Endodermal cell (in vitro differentiated cells): ENCODE data around the gene BACH2. TPM values are rescaled to one million over a fixed set of nuclear protein-coding genes. Genes with fewer than 3 reads are reported as not detected.

ENCODE experiments used
- DNase-seq: peaks from one replicate; pipeline ENCODE4 v3.0.0-alpha.2; 2017
- H3K27ac ChIP-seq: 2 replicates; pipeline ENCODE4 v1.5.1; 2013; ENCODE audit warnings: mild to moderate bottlenecking, low read depth, low read length, moderate library complexity
- H3K27me3 ChIP-seq: 2 replicates; pipeline ENCODE4 v1.6.1; 2013; ENCODE audit warnings: mild to moderate bottlenecking, low read length, moderate library complexity; ENCODE audit not compliant: insufficient read depth, control insufficient read depth, poor library complexity, severe bottlenecking
- H3K36me3 ChIP-seq: 2 replicates; pipeline ENCODE4 v1.7.0; 2013; ENCODE audit warnings: mild to moderate bottlenecking, low read length, moderate library complexity; ENCODE audit not compliant: control insufficient read depth, insufficient read depth
- H3K4me1 ChIP-seq: one replicate; pipeline ENCODE4 v1.7.0; 2013; ENCODE audit warnings: low read length; ENCODE audit not compliant: control insufficient read depth, insufficient read depth
- H3K4me3 ChIP-seq: 2 replicates; pipeline ENCODE4 v1.5.1; 2013; ENCODE audit warnings: mild to moderate bottlenecking, low read length, moderate library complexity
- H3K9ac ChIP-seq: 2 replicates; pipeline ENCODE4 v1.6.1; 2013; ENCODE audit warnings: mild to moderate bottlenecking, low read length, moderate library complexity; ENCODE audit not compliant: poor library complexity, severe bottlenecking; ENCODE audit errors: extremely low read depth
- H3K9me3 ChIP-seq: 2 replicates; pipeline ENCODE4 v1.6.1; 2013; ENCODE audit warnings: mild to moderate bottlenecking, low read length, moderate library complexity; ENCODE audit not compliant: control insufficient read depth
- H3K27ac Mint-ChIP-seq: 2 replicates; pipeline ENCODE4 v1.8.0; 2020; ENCODE audit warnings: mixed read lengths
- H3K27me3 Mint-ChIP-seq: 2 replicates; pipeline ENCODE4 v1.8.0; 2021; ENCODE audit warnings: mild to moderate bottlenecking, mixed read lengths; ENCODE audit not compliant: insufficient read depth
- H3K36me3 Mint-ChIP-seq: 2 replicates; pipeline ENCODE4 v1.8.0; 2020; ENCODE audit warnings: low read depth, mixed read lengths
- H3K4me1 Mint-ChIP-seq: 2 replicates; pipeline ENCODE4 v1.8.0; 2020; ENCODE audit warnings: mixed read lengths
- H3K4me3 Mint-ChIP-seq: 2 replicates; pipeline ENCODE4 v1.8.0; 2020; ENCODE audit warnings: mild to moderate bottlenecking, moderate library complexity, mixed read lengths
- H3K9me3 Mint-ChIP-seq: 2 replicates; pipeline ENCODE4 v1.8.0; 2020; ENCODE audit warnings: mild to moderate bottlenecking, mixed read lengths
- CTCF ChIP-seq: fragments of 200-600 bp; sonication (generic); conservative IDR thresholded peaks from 2 replicates; pipeline ENCODE4 v1.5.0; 2021; ENCODE audit warnings: antibody characterized with exemption, mild to moderate bottlenecking
- WGBS, 2 experiments: methylation state at CpG; one replicate each; pipeline versions ENCODE4 v1.1.5 to v1.1.7; 2013; ENCODE audit warnings: missing lambda C conversion rate in 2 of 2, mixed read lengths in 1 of 2; ENCODE audit not compliant: insufficient coverage in 1 of 2, insufficient read length in 1 of 2; 5-methylcytosine and 5-hydroxymethylcytosine counted together
- total RNA-seq, 2 donors: library from RNA; stranded (reverse); fragmentation: NEBNext Ultra II Directional in 1 of 2; extraction: Animal tissue kit (Norgen Biotek cat#: 25700) in 1 of 2; gene quantifications; 2 replicates in 1 of 2; 3 replicates in 1 of 2; pipeline ENCODE4 v1.2.1, GENCODE V29; 2021

The BACH2 gene
- total RNA-seq, 2 donors from 2014 or later: 11.0 to 22.3 TPM

DNA sequence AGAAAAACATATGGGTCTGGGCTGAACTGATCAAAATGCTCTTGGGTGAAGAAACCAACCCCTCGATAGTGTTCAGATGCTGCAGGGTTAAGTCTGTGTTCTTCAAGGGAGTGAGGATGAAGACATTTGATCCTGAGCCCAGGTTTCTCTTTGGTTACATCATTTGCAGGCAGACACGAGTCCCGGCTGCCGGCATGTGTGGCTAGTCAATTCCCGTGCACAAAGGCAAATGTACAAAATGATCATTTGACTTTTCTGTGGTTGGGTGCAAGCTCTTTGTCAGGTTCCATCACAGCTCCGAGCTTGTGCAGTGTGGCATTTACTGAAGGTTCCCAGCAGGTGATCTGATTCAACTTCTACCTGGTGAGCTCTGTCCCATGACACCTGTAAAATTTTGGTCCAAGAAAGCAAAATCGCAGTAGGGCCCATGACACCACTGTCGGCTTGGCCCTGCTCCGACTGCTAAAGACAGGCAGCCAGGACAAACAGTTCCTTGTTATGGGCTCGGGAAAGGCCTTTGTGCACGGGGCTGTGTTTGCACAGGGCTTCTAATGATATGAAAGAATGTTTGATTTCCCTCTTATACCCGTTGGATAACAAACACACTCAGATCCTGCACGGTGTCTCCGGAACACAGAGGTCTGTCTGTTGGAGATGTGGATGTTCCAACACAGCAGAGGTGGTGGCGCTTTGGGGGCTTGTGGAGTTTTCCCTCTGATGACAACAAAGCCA lies 355.4 kb downstream of the BACH2 start:
- no peaks in the 10 kb centered on the region for H3K4me1 ChIP-seq
- no peaks in the 10 kb centered on the region for H3K9me3 Mint-ChIP-seq
- H3K27me3 Mint-ChIP-seq: no peaks in the 10 kb centered on the region
- H3K27ac Mint-ChIP-seq: peak overlapping the region; percentile 35
- no peak overlapping the region for H3K9ac ChIP-seq
- no peaks in the 10 kb centered on the region for H3K9me3 ChIP-seq
- no peak for TF ChIP-seq CTCF
- H3K27ac ChIP-seq: no peak overlapping the region
- no peaks in the 10 kb centered on the region for H3K27me3 ChIP-seq
- peaks cover 18% of the 10 kb centered on the region for H3K36me3 Mint-ChIP-seq
- peaks cover 18% of the 10 kb centered on the region for H3K36me3 ChIP-seq
- no peak overlapping the region for H3K4me3 Mint-ChIP-seq
- 91% methylated on average over 10 to 15 of the region's 15 CpGs for WGBS, 2 experiments
- H3K4me1 Mint-ChIP-seq: peaks cover 13% of the 10 kb centered on the region
- DNase-seq: no peak
- no peak overlapping the region for H3K4me3 ChIP-seq

DNA sequence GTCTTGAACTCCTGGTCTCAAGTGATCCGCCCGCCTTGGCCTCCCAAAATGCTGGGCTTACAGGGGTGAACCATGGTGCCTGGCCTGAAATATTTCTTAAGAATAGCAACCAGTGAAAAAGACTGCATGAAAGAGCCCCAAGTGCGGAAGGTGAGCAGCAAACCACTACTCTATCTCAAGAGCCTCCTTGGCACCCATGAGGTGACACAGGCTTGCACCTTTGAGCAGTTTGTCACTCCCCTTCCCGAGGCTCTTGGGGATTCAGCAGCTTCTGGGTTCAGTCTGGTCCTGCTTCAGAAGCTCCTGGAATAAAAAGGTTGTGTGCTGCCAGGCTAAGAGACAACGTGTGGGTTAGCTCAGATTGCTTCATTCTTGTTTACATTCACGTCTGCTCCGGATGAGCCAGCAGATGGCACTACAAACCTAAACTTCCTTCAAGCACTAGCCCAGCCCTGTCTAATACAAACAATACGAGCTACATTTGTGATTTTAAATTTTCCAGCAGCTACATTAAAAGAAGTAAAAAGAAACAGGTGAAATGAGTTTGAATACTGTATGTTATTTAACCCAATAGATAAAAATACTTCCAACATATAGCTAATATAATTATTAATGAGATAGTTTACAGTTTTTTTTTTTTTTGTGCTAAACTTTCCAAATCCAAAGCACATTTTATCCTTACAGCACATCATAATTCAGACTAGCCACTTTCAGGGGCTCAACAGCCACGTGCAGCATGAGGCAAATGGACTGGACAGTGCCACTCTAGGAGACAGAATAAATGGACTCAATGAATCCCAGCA lies 356.2 kb downstream of the BACH2 start:
- no peak overlapping the region for H3K27ac Mint-ChIP-seq
- 19 to 42% methylated on average over 4 to 9 of the region's 9 CpGs for WGBS, 2 experiments

DNA sequence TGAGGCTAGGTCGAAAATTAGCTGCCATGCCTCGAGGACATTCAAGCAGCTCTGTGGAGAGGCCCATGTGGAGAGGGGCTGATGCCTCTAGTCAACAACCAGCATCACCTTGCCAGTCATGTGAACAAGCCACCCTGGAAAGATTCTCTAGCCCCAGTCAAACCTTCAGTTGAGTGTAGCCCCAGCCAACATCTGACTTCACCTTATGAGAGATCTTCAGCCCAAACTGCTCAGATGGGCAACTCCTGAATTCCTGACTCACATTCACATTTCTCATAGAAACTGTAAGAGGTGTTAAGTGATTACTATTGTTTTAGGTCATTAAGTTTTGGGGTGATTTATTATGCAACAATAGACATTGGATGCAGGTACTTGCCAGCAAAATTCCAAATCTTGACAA lies 357.5 kb downstream of the BACH2 start:
- no peak for TF ChIP-seq CTCF
- Mint-ChIP-seq H3K4me1 (peaks cover 17% of the 10 kb centered on the region), H3K9me3 (no peaks in the 10 kb centered on the region), H3K36me3 (peaks cover 27% of the 10 kb centered on the region), H3K4me3 (no peak overlapping the region), H3K27me3 (no peaks in the 10 kb centered on the region), H3K27ac (no peak overlapping the region)
- H3K4me1 ChIP-seq: no peaks in the 10 kb centered on the region
- no peak overlapping the region for H3K4me3 ChIP-seq
- no peak overlapping the region for H3K9ac ChIP-seq
- no peak overlapping the region for H3K27ac ChIP-seq
- no peak for DNase-seq
- no peaks in the 10 kb centered on the region for H3K27me3 ChIP-seq
- no peaks in the 10 kb centered on the region for H3K9me3 ChIP-seq
- peaks cover 18% of the 10 kb centered on the region for H3K36me3 ChIP-seq
- 90 to 98% methylated on average over 2 of the region's 2 CpGs for WGBS, 2 experiments

More for the DNA sequence above, 356.2 kb downstream of the BACH2 start:
- peak; percentile 89 for TF ChIP-seq CTCF
- no peaks in the 10 kb centered on the region for H3K4me1 ChIP-seq
- Mint-ChIP-seq H3K4me1 (peaks cover 13% of the 10 kb centered on the region), H3K27me3 (no peaks in the 10 kb centered on the region), H3K4me3 (no peak overlapping the region), H3K36me3 (peaks cover 25% of the 10 kb centered on the region), H3K9me3 (no peaks in the 10 kb centered on the region)
- H3K9me3 ChIP-seq: no peaks in the 10 kb centered on the region
- H3K4me3 ChIP-seq: no peak overlapping the region
- DNase-seq: peak; percentile 88
- H3K9ac ChIP-seq: no peak overlapping the region
- no peaks in the 10 kb centered on the region for H3K27me3 ChIP-seq
- peaks cover 18% of the 10 kb centered on the region for H3K36me3 ChIP-seq
- H3K27ac ChIP-seq: no peak overlapping the region
